Measurements from ENCODE around the gene PHAF1. TPM values are rescaled to one million over a fixed set of nuclear protein-coding genes. Genes with fewer than 3 reads are reported as not detected.

PHAF1 gene
- total RNA-seq, 1 donor from 2014 or later, result 14.9 TPM

DNA sequence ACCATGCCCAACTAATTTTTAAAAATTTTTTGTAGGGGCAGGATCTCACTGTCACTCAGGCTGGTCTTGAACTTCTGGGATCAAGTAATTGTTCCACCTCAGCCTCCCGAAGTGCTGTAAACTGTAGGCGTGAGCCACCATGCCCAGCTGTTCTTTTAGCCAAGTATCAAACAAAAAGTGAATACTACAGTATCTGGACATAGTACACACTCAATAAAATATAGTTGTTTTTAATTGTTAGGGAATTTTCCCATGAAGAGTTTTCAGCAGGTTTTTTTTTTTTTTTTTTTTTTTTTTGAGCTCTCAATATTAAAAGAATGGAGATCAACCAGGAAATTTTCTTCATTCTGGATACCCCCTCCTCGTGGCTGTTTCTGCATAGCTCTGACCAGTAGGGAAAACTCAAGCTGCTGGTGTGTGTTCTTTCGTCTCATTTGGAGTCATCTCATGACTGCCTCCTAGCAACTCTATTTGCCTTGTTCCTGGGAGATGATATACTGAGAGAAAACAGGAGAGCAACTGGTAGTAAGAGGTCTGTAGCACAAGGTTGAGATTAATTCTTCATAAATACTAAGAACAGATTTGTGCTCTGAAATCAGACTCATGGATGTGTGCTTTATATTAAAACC lies 16.5 kb upstream of the PHAF1 start:
- TF ChIP-seq, protein P1, sequence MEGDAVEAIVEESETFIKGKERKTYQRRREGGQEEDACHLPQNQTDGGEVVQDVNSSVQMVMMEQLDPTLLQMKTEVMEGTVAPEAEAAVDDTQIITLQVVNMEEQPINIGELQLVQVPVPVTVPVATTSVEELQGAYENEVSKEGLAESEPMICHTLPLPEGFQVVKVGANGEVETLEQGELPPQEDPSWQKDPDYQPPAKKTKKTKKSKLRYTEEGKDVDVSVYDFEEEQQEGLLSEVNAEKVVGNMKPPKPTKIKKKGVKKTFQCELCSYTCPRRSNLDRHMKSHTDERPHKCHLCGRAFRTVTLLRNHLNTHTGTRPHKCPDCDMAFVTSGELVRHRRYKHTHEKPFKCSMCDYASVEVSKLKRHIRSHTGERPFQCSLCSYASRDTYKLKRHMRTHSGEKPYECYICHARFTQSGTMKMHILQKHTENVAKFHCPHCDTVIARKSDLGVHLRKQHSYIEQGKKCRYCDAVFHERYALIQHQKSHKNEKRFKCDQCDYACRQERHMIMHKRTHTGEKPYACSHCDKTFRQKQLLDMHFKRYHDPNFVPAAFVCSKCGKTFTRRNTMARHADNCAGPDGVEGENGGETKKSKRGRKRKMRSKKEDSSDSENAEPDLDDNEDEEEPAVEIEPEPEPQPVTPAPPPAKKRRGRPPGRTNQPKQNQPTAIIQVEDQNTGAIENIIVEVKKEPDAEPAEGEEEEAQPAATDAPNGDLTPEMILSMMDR (IDR thresholded peaks at IDR 0.05), result no peak
- no peaks in the 10 kb centered on the region for H3K27me3 Mint-ChIP-seq (ENCODE audit: low read depth)
- DNase-seq (ENCODE audit: low spot score), result no peak
- H3K4me3 Mint-ChIP-seq (ENCODE audit: unreplicated experiment), result no peak overlapping the region
- H3K9me3 Mint-ChIP-seq (ENCODE audit: low read depth), result no peaks in the 10 kb centered on the region
- H3K4me1 Mint-ChIP-seq (ENCODE audit: low read depth), result peaks cover 16% of the 10 kb centered on the region
- no peaks in the 10 kb centered on the region for H3K36me3 Mint-ChIP-seq (ENCODE audit: low read depth)
- H3K27ac Mint-ChIP-seq (ENCODE audit: unreplicated experiment), result no peak overlapping the region

DNA sequence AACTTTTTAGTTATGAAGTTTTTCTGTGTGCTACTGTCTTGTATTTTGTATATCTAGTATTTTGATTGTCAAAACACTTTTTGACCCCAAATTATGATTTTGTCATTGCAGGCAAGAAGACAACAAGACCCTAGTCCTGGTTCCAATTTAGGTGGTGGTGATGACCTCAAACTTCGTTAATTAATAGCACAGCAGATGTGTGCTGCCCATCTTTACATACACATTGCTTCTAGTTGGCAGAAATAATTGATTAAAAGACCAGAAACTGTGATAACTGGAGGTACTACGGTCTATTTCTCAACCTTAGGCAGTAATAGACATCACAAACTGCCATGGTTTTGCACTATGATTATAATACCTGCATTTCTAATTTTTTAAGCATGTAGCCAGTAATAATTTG lies 11.1 kb upstream of the PHAF1 start:
- no peaks in the 10 kb centered on the region for H3K27me3 Mint-ChIP-seq (ENCODE audit: low read depth)
- no peak for DNase-seq (ENCODE audit: low spot score)
- TF ChIP-seq, protein P1 (IDR thresholded peaks at IDR 0.05), result no peak
- H3K9me3 Mint-ChIP-seq (ENCODE audit: low read depth), result no peaks in the 10 kb centered on the region
- H3K4me3 Mint-ChIP-seq (ENCODE audit: unreplicated experiment), result no peak overlapping the region
- H3K4me1 Mint-ChIP-seq (ENCODE audit: low read depth), result peaks cover 4% of the 10 kb centered on the region
- no peak overlapping the region for H3K27ac Mint-ChIP-seq (ENCODE audit: unreplicated experiment)
- H3K36me3 Mint-ChIP-seq (ENCODE audit: low read depth), result peaks cover 4% of the 10 kb centered on the region

DNA sequence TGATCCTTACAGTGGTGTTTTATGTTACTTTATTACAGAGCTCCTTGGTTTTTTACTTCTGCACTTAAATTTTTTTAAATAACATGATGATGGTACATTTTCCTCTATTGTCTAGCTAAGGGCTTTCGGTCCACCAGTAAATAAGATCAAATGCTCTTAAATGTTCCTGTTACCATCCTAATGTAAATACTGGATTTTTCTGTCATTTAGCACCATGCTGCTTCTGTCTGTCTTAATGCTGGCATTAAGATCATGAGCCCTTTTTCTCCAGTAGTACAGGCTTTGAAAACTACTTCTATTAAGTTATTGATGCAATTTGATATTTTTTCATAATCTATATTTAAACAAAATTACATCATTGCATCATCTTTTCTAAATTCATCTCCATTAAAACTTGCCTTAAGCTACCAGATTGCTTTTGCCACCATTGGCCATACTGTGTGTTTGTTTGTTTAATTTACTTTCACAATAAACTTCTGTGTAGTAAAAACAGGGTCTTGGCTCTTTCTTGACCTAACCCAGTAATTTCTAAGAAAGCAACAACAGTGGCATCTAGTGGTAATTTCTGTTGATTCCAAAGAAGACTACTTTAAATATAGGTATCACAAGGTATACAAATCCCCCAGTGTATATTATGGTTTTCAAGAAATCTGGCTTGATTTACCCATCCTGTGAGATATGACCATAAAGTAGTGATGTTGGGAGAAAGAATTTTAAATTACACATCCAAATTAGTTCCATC lies 9.0 kb upstream of the PHAF1 start:
- Mint-ChIP-seq H3K4me3 (ENCODE audit: unreplicated experiment) (no peak overlapping the region), H3K27ac (ENCODE audit: unreplicated experiment) (no peak overlapping the region), H3K9me3 (ENCODE audit: low read depth) (no peaks in the 10 kb centered on the region), H3K36me3 (ENCODE audit: low read depth) (peaks cover 4% of the 10 kb centered on the region), H3K27me3 (ENCODE audit: low read depth) (no peaks in the 10 kb centered on the region), H3K4me1 (ENCODE audit: low read depth) (peaks cover 4% of the 10 kb centered on the region)
- DNase-seq (ENCODE audit: low spot score), result no peak
- TF ChIP-seq, protein P1 (IDR thresholded peaks at IDR 0.05), result peak; percentile 81

DNA sequence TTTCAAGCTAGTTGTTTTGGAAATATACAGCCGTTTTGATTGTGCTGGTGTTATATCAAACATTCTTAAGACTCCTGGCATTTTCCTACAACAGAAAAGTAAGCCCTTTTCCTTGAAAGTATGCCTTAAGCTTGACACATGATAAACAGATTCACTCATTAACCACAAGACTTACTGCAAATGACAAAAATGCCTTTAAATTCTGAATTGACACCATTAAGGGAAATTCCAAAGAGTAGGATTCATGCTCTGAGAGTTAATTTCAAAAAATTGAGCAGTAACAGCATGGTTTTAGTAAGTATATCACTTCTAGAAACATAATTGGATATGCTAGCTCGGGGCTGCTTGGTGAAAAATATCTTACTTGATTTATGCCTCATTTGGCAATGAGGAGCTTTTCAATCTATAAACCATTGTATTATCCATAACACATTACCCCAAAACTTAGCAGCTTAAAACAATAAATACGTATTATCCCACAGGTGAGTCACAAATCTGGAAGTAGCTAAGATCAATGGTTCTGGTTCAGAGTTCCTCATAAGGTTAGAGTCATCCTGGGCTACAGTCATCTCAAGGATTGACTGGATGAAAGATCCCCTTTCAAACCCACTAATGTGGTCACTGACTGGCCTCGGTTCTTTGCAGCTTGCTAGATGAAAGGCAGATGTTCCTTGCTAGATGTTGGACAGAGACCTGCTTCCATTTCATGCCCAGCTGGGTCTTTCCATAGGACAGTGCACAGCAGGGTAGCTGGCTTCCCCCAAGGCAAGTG lies 8.2 kb upstream of the PHAF1 start:
- Mint-ChIP-seq H3K4me3 (ENCODE audit: unreplicated experiment) (no peak overlapping the region), H3K27ac (ENCODE audit: unreplicated experiment) (no peak overlapping the region), H3K27me3 (ENCODE audit: low read depth) (no peaks in the 10 kb centered on the region), H3K36me3 (ENCODE audit: low read depth) (peaks cover 4% of the 10 kb centered on the region), H3K9me3 (ENCODE audit: low read depth) (no peaks in the 10 kb centered on the region), H3K4me1 (ENCODE audit: low read depth) (peaks cover 4% of the 10 kb centered on the region)
- DNase-seq (ENCODE audit: low spot score), result no peak
- TF ChIP-seq, protein P1 (IDR thresholded peaks at IDR 0.05), result peak; percentile 45

DNA sequence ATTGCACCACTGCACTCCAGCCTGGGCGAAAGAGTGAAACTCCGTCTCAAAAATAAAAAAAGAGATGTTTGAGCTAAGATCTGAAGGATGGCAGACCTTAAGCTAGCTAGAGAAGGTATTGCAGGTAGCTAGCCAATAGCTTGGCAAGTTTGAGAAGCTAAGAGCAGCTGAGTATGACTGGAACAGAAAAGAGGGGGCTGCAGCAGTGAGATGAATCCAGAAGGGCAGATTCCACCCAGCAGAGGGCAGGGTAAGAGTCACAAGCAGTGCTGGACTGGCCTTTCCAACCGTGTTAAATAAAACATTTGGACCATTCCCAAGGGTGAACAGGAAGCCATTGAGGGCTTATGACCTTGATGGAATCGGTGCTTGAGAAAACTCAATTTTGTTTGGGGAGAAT lies 5.7 kb upstream of the PHAF1 start:
- TF ChIP-seq, protein P1 (IDR thresholded peaks at IDR 0.05), result peak; percentile 68
- no peaks in the 10 kb centered on the region for H3K27me3 Mint-ChIP-seq (ENCODE audit: low read depth)
- peaks cover 6% of the 10 kb centered on the region for H3K4me1 Mint-ChIP-seq (ENCODE audit: low read depth)
- no peak for DNase-seq (ENCODE audit: low spot score)
- H3K9me3 Mint-ChIP-seq (ENCODE audit: low read depth), result no peaks in the 10 kb centered on the region
- H3K4me3 Mint-ChIP-seq (ENCODE audit: unreplicated experiment), result no peak overlapping the region
- peaks cover 4% of the 10 kb centered on the region for H3K36me3 Mint-ChIP-seq (ENCODE audit: low read depth)
- no peak overlapping the region for H3K27ac Mint-ChIP-seq (ENCODE audit: unreplicated experiment)

Measured in chondrocyte (in vitro differentiated cells).